HS-5 (cell line): ENCODE measurements around the gene MGRN1.

Experiments
- DNase-seq: peaks from one replicate; pipeline ENCODE4 v3.0.0-alpha.2; 2012; ENCODE audit warnings: low read depth

Gene MGRN1

DNA sequence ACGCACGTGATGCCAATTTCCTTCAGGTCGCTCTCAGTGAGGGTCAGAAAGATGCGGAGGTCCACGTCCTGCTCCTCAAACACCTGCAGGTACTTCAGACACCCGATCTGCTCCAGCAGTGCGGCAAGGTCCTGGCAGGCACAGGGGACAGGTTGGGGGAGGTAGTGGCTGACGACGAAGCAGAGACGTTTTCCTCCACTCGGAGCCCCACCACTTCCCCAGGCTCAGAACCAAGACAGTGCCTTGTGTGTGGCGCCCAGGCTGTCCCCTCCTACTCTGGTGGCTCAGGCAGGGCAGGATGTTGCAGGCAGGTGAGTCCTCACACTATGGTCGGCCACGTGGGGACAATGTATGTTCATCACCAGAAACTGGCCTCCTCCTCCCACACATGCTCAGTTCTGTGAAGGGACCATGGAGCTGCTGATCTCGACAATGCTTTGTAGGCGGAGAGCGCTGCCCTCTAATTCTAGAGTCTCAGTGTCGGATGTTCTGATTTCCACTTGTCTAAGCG, 74.5 kb downstream of the MGRN1 start:
- DNase-seq, result no peak

DNA sequence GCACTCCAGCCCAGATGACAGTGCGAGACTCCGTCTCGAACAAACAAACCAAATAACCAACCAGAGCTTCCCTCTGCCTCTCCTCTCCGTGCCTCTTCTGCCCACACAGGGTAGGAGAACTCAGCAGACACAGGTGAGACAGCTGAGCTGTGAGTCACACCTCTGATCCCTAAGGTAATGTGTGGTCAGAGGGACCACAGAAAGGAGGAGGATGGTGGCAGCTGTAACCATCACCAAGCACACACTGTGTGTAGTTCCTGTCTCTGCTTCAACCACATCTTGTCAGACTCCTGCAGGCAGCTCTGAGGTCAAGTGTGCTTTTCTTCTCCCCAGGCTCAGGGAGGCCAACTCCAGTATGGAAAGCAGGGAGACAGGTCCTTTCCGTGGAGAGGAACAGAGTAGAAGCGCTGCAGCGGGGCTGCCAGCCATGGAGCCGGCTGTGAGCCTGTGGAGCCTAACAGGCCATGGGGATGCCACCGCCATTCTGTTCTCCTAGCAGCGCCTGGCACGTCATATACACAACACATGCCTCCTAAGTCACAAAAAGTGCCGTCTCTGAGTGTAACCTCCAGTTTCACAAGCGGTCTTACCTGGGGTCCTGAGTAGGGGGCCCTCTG, 75.9 kb downstream of the MGRN1 start:
- DNase-seq, result no peak

DNA sequence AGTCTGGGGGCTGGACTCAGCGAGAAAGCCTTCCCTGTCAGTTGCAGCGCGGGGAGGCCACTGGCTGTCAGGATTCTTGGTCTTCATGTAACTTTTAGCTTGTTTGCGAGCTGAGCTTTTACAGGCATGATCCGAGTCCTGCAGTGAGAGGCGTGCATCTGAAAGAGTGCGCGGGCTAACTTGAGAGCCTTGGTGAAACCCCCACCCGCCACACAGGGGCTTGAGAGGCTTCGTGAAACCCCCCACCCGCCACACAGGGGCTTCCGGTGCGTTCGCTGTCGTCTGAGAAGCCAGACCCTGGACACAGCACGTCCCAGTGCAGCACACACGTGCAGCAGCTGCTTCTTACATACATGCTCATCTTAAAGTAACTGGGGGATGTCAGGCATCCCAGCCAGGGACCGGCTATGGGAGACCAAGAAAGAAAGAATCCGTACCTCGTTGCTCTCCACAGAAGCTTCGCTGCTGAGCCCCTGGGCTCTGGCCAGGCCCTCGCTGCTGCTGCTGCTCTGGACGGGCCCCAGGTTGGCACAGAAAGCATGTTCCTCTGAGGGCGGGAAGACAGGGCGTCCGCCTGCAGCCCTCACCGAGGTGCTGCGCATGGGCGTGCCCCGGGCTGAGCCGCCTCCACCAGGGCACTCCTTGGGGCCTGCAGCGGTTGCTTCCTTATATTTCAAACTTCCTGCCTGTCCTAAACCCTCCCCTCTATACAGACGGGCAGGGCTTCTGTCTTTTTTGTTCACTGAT, 76.5 kb downstream of the MGRN1 start:
- no peak for DNase-seq

DNA sequence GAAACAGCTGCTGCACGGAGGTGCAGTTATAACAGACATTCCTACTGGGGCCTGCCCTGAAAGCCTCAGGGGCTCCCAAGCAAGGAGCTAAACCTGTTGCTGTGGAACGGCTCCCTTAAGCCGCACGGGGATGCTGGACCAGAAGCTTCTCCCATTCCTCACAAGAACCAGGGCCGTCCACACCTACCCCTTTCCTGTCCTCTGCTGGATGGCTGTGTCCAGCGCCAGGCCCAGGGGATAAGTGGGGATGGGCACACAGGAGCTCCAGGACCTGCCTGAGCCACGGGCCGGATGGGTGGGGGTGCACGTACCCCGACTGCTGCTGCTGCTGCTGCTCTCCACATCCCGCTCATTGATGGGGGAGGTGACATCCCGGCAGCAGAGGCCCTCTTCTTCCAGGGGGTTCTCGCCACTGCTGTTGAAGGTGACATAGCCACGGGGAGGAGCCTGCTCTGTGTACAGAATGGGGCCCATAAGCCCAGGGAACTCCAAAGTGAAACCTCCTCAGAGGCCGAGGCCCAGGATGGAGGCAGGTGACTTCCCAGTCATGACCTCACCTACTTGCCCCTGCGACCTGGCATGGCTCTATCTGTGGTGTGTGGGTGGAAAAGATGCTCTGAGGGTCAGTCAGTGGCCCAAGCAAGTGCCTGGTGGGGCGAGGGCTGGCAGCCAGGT, 77.3 kb downstream of the MGRN1 start:
- DNase-seq, result no peak

DNA sequence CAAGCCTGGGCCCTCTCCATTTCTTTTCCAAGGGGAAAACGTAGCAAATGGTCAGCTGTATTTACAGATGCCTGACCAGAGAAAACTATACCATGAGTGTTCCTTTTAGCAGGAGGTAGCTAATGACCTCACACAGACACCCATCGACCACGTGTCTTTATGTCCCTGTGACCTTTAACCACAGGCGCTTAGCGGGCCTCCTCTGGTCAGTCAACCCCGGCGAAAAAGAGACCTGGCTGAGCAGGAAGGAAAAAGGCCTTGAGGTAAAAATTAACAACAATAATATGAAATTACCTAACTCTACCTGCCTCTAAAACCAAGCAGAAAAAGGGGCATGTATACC, 77.8 kb downstream of the MGRN1 start:
- no peak for DNase-seq

DNA sequence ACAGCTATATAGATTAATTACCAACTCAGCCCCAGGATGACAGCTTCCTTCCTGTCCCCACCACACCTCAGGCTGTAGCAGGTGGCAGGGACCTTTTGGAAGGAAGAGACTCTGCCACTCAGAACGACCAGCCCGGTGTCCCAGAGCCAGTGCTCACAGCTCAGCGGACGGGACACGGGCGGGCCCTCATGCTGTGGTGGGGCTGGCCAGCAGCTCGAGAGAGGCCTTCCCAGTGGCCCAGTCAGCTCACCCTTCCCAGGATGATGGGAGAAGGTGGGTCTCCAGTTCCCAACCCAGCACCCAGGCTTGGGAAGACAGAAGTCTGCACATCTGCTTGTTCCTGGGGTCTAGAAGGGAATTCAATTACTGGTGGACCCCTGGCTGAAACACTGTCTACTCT, 79.3 kb downstream of the MGRN1 start:
- no peak for DNase-seq

DNA sequence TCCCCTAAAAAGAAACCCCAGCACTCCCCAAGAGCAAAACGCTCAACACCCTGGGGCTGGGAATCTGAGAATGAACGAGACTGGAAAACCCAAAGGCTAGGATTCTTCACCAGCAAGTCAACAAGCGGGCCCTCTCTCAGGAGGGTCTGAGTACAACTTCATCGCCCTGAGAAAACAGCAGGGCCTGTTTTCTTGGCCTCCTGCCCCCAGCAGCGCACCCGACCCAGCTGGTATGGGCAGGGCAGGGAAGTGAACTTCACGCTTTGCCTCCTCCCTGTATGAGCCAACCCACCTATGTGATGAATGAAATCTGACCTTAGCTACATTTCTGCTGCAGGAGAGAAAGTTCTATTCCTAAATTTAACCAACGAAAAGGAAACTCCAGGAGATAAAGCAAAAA, 79.9 kb downstream of the MGRN1 start:
- no peak for DNase-seq

DNA sequence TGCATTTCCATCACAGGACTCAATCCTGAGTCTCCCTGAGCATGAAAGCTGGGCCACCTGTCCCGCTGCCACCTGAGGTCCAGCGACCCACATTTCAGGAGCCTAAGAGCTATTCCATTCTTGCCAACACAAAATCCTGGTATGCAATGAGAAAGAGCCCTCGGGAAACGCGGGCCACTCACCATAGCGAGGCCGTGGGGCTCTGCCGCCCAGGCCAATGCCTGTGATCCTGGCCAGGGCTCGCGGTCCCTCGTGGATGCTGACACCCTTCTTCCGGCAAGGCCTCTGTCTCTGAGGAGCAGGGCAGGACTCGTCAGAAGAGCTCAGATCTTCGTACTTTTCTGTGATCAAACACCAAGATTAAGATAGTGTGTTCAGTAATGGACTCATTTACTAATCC, 80.3 kb downstream of the MGRN1 start:
- no peak for DNase-seq

DNA sequence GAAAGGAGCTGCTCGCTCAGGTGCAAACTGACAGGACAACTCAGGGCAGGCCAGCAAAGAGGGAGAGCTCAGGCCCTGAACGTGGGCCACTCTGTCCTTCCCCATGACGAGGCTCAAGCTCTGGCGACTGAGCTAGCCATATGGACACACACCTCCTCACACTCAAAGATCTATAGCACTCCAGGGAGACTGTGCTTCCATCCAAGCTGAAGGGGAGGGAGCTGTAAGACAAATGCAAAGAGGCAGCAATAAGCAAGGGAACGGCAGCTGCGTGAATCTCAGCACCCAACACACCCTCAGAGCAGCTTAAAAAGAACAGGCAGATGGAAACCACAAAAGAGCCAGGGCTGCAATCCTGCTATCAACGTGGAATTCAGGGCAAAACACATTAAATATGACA, 82.2 kb downstream of the MGRN1 start:
- DNase-seq, result no peak

DNA sequence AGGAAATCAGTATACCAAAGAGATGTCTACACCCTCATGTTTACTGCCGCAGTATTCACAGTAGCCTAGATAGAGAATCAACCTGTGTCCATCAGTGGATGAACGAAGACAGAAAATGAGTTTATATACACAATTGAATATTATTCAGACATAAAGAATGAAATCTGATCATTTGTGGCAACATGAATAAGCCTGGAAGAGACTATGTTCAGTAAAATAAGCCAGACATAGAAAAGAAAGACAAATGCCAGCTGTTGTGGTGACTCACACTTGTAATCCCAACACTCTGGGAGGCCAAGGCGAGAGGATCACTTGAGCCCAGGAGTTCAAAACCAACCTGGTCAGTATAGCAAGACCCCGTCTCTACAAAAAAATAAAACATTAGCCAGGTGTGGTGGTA, 84.9 kb downstream of the MGRN1 start:
- DNase-seq, result no peak

DNA sequence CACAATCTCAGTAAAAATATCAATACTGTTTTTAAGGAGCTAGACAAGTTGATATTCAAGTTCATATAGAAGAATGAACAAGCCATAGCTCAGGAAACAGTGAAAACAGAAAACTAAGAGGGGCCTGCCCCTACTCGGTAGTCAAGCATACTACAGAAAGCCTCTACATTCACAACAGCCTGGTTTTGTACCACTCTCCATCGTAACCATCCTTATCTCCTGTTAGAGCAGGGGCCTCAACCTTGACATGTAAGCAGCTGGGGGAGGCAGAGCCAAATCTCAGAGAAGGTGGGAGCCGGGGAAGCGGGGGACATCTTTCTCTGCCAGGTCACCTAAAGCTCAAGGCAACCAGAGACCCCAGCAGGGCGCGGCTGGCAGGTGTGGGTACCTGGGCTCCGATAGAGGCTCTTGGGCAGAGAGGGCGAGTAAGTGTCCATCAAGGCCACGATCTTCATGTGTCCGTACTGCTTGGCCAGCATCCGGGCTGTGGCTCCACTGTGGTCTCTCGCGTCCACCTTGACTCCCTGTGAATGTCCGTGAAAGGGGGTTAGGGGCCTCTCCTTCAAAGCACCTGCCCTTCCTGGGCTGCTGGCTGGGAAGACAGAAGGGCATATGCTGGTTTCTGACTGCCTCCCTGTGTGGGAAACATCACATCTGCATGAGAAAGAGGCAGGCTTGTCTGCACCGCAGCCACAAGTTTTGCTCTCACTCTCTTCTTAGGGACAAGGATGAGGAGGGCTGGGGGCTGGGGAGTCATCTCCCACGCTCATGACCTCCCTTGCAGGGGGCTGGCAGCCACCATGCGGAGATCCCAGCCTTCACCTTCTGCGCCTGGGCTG, 89.3 kb downstream of the MGRN1 start:
- DNase-seq, result no peak

DNA sequence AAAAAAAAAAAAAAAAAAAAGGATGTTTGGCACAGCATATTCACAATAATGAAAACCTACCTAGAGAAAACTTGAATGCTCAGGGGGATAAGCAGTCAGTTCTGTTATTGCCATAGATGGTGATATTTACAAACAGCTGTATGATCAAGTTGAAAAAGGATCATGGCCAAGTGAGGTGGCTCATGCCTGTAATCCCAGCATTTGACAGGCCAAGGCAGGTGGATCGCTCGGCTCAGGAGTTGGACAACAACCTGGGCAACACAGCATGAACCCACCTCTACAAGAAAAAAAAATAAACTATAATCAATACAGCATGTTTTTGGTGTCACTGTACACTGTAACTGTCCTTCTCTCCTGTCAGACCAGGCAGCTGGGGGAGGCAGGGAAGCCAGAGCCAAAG, 90.4 kb downstream of the MGRN1 start:
- no peak for DNase-seq

DNA sequence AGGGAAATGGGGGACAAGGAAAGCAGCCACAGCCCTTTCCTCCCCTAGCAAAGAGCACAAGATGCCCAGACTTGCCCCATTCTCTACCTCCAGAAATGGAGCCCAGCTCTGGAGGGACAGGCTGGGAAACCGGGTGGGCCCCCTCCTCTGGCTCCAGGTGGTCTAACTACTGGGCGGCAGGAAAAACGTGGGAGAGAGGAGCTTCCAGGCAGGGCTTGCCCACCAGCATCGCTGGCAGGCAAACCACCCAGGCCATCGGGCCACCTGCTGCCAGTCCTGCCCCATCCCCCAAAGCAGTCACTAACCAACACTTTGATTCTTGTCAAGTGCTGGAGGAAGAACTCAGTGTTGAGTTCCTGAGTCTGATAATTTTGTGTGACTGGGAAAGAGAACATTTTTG, 93.8 kb downstream of the MGRN1 start:
- DNase-seq, result no peak

DNA sequence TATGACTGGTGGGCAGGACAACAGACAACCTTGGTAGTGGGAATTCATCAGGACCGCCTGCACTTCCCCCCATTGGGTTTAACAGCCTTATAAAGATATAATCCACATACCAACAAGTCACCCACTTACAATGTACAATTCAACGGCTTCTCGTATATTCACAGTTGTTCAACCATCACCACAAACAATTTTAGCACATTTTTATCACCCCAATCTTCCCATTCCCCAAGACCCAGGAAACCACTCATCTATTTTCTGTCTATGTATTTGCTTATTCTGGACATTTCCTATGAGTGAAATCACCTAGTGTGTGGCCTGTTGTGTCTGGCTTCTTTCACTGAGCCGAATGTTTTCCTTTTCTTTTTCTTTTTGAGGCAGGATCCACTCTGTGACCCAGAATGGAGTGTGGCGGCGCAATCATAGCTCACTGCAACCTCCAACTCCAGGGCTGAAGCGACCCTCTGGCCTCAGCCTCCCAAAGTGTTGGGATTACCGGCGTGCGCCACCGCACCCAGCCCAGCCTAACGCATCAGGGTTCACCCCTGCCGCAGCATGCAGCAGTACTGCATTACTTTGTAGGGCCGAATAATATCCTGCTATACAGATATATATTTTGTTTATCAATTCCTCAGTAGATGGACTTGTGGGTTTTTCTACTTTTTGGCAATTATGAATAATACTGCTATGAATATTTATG, 98.6 kb downstream of the MGRN1 start:
- DNase-seq, result no peak

DNA sequence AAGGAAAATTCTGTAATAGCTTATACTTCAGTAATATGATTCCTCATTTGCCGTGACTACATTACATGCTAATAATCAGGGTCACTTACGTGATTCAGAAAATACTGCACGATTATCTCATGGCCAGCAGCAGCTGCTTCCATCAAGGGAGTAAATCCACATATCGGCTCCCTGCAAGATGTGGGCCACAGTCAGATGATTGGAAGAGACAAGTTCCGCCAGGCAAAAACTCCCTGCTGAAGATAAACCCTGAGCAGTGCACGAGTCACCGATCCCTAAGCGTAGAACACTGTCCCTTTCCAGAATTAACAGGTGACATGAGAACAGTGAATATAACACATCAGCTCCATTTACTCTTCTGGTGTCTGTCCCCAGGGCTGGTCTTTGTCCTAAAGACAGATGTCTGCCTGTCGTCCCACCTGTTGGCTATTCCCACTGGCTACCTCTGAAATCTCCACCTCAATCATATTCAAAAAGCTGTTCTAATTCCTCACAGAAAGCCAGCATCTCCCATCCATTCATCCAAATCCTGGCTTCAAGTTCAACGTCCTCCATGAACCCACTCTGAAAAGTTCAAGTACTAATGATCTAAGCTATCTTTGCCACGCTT, 100.1 kb downstream of the MGRN1 start:
- no peak for DNase-seq

DNA sequence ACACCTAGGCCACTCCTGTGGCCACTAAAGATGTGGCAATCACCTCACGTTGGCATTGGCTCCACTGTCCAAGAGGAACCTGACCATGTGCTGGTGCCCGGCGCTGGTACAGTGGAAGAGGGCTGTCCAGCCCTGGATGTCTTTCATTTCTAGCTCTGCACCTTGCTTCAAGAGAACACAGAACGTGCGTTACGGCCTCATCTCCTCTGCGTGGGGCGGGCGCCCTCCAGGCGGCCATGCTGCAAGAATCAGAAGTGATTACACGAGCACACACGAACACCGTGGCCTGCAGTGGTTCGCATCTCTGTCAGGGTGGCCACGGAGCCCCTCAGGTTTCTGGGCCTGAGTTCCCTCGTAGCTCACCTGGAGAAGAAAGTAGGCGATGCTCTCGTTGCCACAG, 102.0 kb downstream of the MGRN1 start:
- no peak for DNase-seq

DNA sequence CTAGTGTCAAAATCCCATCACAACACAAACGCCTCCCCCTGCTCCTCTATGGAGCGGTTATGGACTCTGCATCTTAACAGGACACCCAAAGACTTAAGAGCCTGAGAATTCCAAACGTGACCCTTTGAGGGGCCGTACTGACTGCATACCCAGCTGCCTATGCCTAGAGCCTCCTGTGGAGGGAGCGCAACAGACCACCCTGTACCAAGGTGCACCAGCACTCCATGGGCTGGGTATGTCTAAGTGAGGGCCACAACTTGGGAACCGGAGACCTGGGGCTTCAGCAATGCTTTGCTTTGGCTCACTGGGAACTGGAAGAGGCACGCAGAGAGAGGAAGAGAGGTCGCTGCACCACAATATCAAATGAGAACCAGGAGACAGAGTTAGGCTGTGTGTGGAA, 104.0 kb downstream of the MGRN1 start:
- no peak for DNase-seq

DNA sequence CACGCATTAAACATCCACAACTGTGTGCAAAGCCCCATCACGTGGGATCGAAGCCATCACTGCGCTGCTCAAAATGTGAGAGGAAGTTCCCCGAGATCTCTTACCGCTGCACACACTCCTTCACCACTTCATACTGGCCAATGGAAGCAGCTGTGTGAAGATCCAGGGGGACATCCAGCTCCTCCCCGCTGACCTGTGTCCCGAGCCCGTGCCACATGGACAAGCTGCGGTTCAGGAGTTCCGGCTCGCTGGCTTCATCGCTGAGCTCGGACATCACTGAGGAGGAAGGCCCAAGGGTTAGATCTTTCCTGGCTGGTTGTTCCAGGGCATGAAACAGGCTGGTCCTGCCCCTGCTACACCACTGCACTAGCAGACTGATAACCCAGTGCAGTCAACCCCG, 105.2 kb downstream of the MGRN1 start:
- DNase-seq, result no peak

DNA sequence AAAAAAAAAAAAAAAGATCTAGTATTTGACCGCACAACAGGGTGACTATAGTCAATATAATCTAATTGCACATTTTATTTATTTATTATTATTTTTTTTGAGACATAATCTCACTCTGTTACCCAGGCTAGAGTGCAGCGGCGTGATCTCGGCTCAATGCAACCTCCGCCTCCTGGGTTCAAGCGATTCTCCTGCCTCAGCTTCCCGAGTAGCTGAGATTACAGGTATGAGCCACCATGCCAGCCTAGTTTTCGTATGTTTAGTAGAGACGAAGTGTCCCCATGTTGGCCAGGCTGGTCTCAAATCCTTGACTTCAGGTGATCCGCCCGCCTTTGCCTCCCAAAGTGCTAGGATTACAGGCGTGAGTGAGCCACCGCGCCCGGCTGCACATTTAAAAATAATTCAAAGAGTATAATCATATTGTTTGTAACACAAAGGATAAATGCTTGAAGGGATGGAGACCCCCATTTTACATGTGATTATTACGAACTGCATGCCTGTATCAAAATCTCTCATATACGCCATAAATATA, 108.7 kb downstream of the MGRN1 start:
- no peak for DNase-seq

DNA sequence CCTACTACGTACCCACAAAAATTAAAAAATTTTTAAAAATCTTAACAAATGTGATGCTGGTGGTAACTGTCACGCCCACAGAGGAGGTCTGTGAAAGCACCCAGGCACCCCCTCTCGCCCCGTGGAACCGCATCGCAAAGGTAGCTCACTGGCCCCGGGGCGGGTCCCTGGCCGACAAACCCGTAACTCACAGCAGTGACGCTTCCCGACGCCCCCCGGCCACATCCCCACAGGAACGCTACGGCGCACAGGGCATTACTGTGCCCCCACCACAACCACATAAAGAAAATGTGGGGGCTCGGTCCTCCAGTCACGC, 109.1 kb downstream of the MGRN1 start:
- DNase-seq, result no peak

DNA sequence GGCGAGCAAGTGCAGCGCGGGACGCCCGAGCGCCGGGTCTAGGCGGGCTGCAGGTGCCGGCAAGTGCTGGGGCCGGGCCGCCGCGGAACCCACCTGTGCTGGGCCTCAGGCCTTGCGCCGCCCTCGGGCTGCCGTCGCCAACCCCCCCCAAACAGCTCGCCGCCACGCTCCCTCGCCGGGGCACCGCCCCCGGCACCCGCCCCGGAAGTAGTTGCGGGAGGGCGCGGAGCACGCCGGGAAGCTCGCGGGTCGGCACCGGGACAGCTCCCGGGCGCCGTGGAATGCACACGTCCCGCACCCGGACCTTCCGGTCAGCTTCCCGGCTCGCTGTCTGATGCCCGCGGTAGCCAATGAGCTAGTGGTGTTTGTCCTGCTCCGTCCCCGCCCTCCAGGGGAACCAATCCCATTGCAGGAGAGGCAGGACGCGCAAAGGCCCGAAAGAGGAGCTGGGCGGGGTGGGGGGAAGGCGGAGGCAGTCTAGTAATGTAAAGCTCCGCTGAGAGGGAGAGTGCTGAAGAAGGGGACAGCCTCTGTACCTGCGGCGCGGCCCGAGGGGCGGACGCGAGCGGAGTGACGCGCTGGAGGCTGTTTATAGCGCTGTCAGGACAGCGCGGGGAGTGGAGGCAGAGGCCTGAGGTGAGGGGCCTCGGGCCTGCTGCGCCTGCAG, 109.6 kb downstream of the MGRN1 start, which contains the start of the genes ANKS3 and DNAAF8:
TSS of gene ANKS3 (minus strand) at position 209 of the 667 bp plus-strand sequence. CDS start 4,122 bp downstream, outside the sequence.
TSS of gene DNAAF8 (plus strand) at position 475 of the 667 bp plus-strand sequence. CDS start 1,978 bp downstream, outside the sequence.
- peak; percentile 74 for DNase-seq
